GM21576 (cell line): ENCODE measurements around the gene PLEKHN1.
"Not testable (repeated sequence)": the region's sequence is repeated elsewhere in the genome, so short reads cannot be mapped to it uniquely, and the experiment has no call there.

Experiments
- ATAC-seq: cut with Tn5 transposase; IDR thresholded peaks from one replicate; pipeline ENCODE4 v1.9.1; 2021; ENCODE audit warnings: mild to moderate bottlenecking, moderate library complexity; ENCODE audit not compliant: unreplicated experiment

The PLEKHN1 gene

GRCh38 chr1:973459-974292, 7.4 kb downstream of the PLEKHN1 start:
- no peak for ATAC-seq

- no peak for ATAC-seq
These were observed 8.0 kb downstream of the PLEKHN1 start for GRCh38 chr1:974293-974640.

- ATAC-seq = no peak
These were observed 8.5 kb downstream of the PLEKHN1 start for GRCh38 chr1:974687-975328.

GRCh38 chr1:975365-975764, 9.1 kb downstream of the PLEKHN1 start:
- ATAC-seq = no peak

GRCh38 chr1:975896-976683, 9.8 kb downstream of the PLEKHN1 start:
- ATAC-seq = no peak

GRCh38 chr1:976791-977190, 10.5 kb downstream of the PLEKHN1 start:
- ATAC-seq = not testable (repeated sequence)

GRCh38 chr1:978069-978834, 12.0 kb downstream of the PLEKHN1 start:
- no peak for ATAC-seq

GRCh38 chr1:978835-979743, 12.8 kb downstream of the PLEKHN1 start:
- ATAC-seq = no peak

GRCh38 chr1:979744-980072, 13.4 kb downstream of the PLEKHN1 start:
- no peak for ATAC-seq

- no peak for ATAC-seq
These were observed 13.9 kb downstream of the PLEKHN1 start for GRCh38 chr1:980137-980571.

- no peak for ATAC-seq
These were observed 14.5 kb downstream of the PLEKHN1 start for GRCh38 chr1:980602-981395.

- no peak for ATAC-seq
These were observed 15.2 kb downstream of the PLEKHN1 start for GRCh38 chr1:981491-981954.

GRCh38 chr1:981955-982558, 15.8 kb downstream of the PLEKHN1 start, which contains the start of gene PERM1:
TSS of gene PERM1 (minus strand) at chr1:982093. CDS start at chr1:981029, 1,064 bp downstream.
- ATAC-seq = no peak

GRCh38 chr1:982765-983436, 16.6 kb downstream of the PLEKHN1 start:
- no peak for ATAC-seq

- no peak for ATAC-seq
These were observed 17.7 kb downstream of the PLEKHN1 start for GRCh38 chr1:983798-984475.

GRCh38 chr1:984476-984814, 18.2 kb downstream of the PLEKHN1 start:
- no peak for ATAC-seq

- no peak for ATAC-seq
These were observed 18.8 kb downstream of the PLEKHN1 start for GRCh38 chr1:985126-985525.

GRCh38 chr1:988061-988460, 21.8 kb downstream of the PLEKHN1 start:
- not testable (repeated sequence) for ATAC-seq
